ENCODE data around the gene ZNF273.

ZNF273 gene

GRCh38 chr7:64873155-64873500, 29.9 kb upstream of the ZNF273 start:
- no peak for TF ChIP-seq CTCF (IDR thresholded peaks at IDR 0.05; ENCODE audit: low read depth, low read length, missing control alignments)
- in situ Hi-C loops (cut with HindIII; ENCODE audit: low sequenced_read_pairs), result no loop called here
- no peak overlapping the region for H3K4me3 ChIP-seq (ENCODE audit: low read depth, low read length)
- no peak for DNase-seq (ENCODE audit: low read depth)

- TF ChIP-seq CTCF (IDR thresholded peaks at IDR 0.05; ENCODE audit: low read depth, low read length, missing control alignments), result no peak
- no peak for DNase-seq (ENCODE audit: low read depth)
- in situ Hi-C loops (cut with HindIII; ENCODE audit: low sequenced_read_pairs), result no loop called here
- no peak overlapping the region for H3K4me3 ChIP-seq (ENCODE audit: low read depth, low read length)
Observed at GRCh38 chr7:64873517-64873916, 29.6 kb upstream of the ZNF273 start.

GRCh38 chr7:64874114-64874513, 29.0 kb upstream of the ZNF273 start:
- in situ Hi-C loops (cut with HindIII; ENCODE audit: low sequenced_read_pairs), result no loop called here
- no peak for DNase-seq (ENCODE audit: low read depth)
- no peak for TF ChIP-seq CTCF (IDR thresholded peaks at IDR 0.05; ENCODE audit: low read depth, low read length, missing control alignments)
- H3K4me3 ChIP-seq (ENCODE audit: low read depth, low read length), result no peak overlapping the region

- no peak for DNase-seq (ENCODE audit: low read depth)
- in situ Hi-C loops (cut with HindIII; ENCODE audit: low sequenced_read_pairs), result loop anchor here (25.0 kb wide), 1 partner anchor 212 kb away; the partner anchor contains the start of gene ZNF107
- H3K4me3 ChIP-seq (ENCODE audit: low read depth, low read length), result no peak overlapping the region
- no peak for TF ChIP-seq CTCF (IDR thresholded peaks at IDR 0.05; ENCODE audit: low read depth, low read length, missing control alignments)
Observed at GRCh38 chr7:64874562-64875250, 28.4 kb upstream of the ZNF273 start.

GRCh38 chr7:64875258-64875657, 27.8 kb upstream of the ZNF273 start:
- no peak overlapping the region for H3K4me3 ChIP-seq (ENCODE audit: low read depth, low read length)
- TF ChIP-seq CTCF (IDR thresholded peaks at IDR 0.05; ENCODE audit: low read depth, low read length, missing control alignments), result no peak
- DNase-seq (ENCODE audit: low read depth), result no peak
- in situ Hi-C loops (cut with HindIII; ENCODE audit: low sequenced_read_pairs), result loop anchor here (25.0 kb wide), 1 partner anchor 213 kb away; the partner anchor contains the start of gene ZNF107

- TF ChIP-seq CTCF (IDR thresholded peaks at IDR 0.05; ENCODE audit: low read depth, low read length, missing control alignments), result no peak
- in situ Hi-C loops (cut with HindIII; ENCODE audit: low sequenced_read_pairs), result loop anchor here (25.0 kb wide), 1 partner anchor 214 kb away; the partner anchor contains the start of gene ZNF107
- DNase-seq (ENCODE audit: low read depth), result no peak
- H3K4me3 ChIP-seq (ENCODE audit: low read depth, low read length), result no peak overlapping the region
Observed at GRCh38 chr7:64875658-64876406, 27.2 kb upstream of the ZNF273 start.
